CD14-positive monocyte (primary cell): ENCODE measurements around the gene CIB4. TPM values are rescaled to one million over a fixed set of nuclear protein-coding genes. Genes with fewer than 3 reads are reported as not detected.

Experiments
- DNase-seq, 3 donors: peaks; one replicate each; pipeline ENCODE4 v3.0.0-alpha.2; 2011 to 2022
- H2AFZ ChIP-seq: 2 replicates; pipeline ENCODE4 v1.6.0; 2012; ENCODE audit warnings: mild to moderate bottlenecking, low read depth, low read length, inconsistent platforms; ENCODE audit not compliant: insufficient read depth, poor library complexity, severe bottlenecking
- H3K27ac ChIP-seq, 2 donors: 1 replicate in 1 of 2; 2 replicates in 1 of 2; pipeline ENCODE4 v1.5.1; 2012 to 2013; ENCODE audit warnings: low read length in 2 of 2, control low read depth in 1 of 2, inconsistent platforms in 1 of 2, low read depth in 1 of 2, mild to moderate bottlenecking in 1 of 2
- H3K27me3 ChIP-seq, 2 donors: one replicate each; pipeline versions ENCODE4 v1.6.0 to v1.6.1; 2011 to 2013; ENCODE audit warnings: low read length in 2 of 2; ENCODE audit not compliant: control insufficient read depth in 2 of 2, insufficient read depth in 2 of 2
- H3K36me3 ChIP-seq, 2 donors: replicated peaks in 1 of 2; 1 replicate in 1 of 2; 2 replicates in 1 of 2; pipeline versions ENCODE4 v1.5.1 to v1.6.1; 2012 to 2013; ENCODE audit warnings: low read length in 2 of 2, control low read depth in 1 of 2, inconsistent platforms in 1 of 2, mild to moderate bottlenecking in 1 of 2; ENCODE audit not compliant: insufficient read depth in 2 of 2, control insufficient read depth in 1 of 2
- H3K4me1 ChIP-seq, 2 donors: 1 replicate in 1 of 2; 2 replicates in 1 of 2; pipeline versions ENCODE4 v1.5.1 to v1.6.1; 2012 to 2013; ENCODE audit warnings: low read length in 2 of 2, control low read depth in 1 of 2, inconsistent platforms in 1 of 2, mild to moderate bottlenecking in 1 of 2, moderate library complexity in 1 of 2; ENCODE audit not compliant: insufficient read depth in 2 of 2, control insufficient read depth in 1 of 2
- H3K4me2 ChIP-seq: replicated peaks from 2 replicates; pipeline ENCODE3; 2012; ENCODE audit warnings: low read length, moderate library complexity, mild to moderate bottlenecking; ENCODE audit not compliant: poor library complexity, severe bottlenecking; ENCODE audit errors: extremely low read depth
- H3K4me3 ChIP-seq, 3 experiments: fragments of 200-600 bp in 1 of 3; sonication (generic) in 1 of 3; replicated peaks in 1 of 3; 1 replicate in 2 of 3; 2 replicates in 1 of 3; pipeline ENCODE4 v1.5.1; 2011 to 2013; ENCODE audit warnings: low read length in 3 of 3, mild to moderate bottlenecking in 3 of 3, control low read depth in 2 of 3, low read depth in 2 of 3, inconsistent platforms in 1 of 3, moderate library complexity in 1 of 3
- H3K79me2 ChIP-seq: 2 replicates; pipeline ENCODE4 v1.6.0; 2012; ENCODE audit warnings: mild to moderate bottlenecking, control low read depth, inconsistent platforms, low read length, moderate library complexity; ENCODE audit not compliant: insufficient read depth
- H3K9ac ChIP-seq: 2 replicates; pipeline ENCODE4 v1.6.0; 2017; ENCODE audit warnings: low read length, mild to moderate bottlenecking; ENCODE audit not compliant: insufficient read depth, poor library complexity, severe bottlenecking
- H3K9me3 ChIP-seq, 2 donors: replicated peaks in 1 of 2; 1 replicate in 1 of 2; 2 replicates in 1 of 2; pipeline versions ENCODE4 v1.5.1 to v1.6.1; 2012 to 2013; ENCODE audit warnings: low read length in 2 of 2, control low read depth in 1 of 2; ENCODE audit not compliant: control insufficient read depth in 1 of 2, insufficient read depth in 1 of 2
- H4K20me1 ChIP-seq: 2 replicates; pipeline ENCODE4 v1.6.0; 2012; ENCODE audit warnings: mild to moderate bottlenecking, low read length, control low read depth, moderate library complexity; ENCODE audit not compliant: insufficient read depth
- H3K27ac Mint-ChIP-seq, 7 donors: one replicate each; pipeline ENCODE4 v1.8.0; 2020; ENCODE audit warnings: mild to moderate bottlenecking in 7 of 7, mixed read lengths in 7 of 7, moderate library complexity in 6 of 7, inconsistent platforms in 2 of 7
- H3K27me3 Mint-ChIP-seq, 3 donors: one replicate each; pipeline ENCODE4 v1.8.0; 2021 to 2022; ENCODE audit warnings: low read depth in 3 of 3, mild to moderate bottlenecking in 3 of 3, mixed read lengths in 3 of 3, moderate library complexity in 3 of 3, inconsistent platforms in 1 of 3
- H3K36me3 Mint-ChIP-seq, 2 donors: one replicate each; pipeline ENCODE4 v1.8.0; 2020; ENCODE audit warnings: mixed read lengths in 2 of 2, inconsistent platforms in 1 of 2, mild to moderate bottlenecking in 1 of 2
- H3K4me1 Mint-ChIP-seq: one replicate; pipeline ENCODE4 v1.8.0; 2020; ENCODE audit warnings: mild to moderate bottlenecking, mixed read lengths
- H3K4me3 Mint-ChIP-seq, 2 donors: one replicate each; pipeline ENCODE4 v1.8.0; 2020; ENCODE audit warnings: mild to moderate bottlenecking in 2 of 2, mixed read lengths in 2 of 2, moderate library complexity in 1 of 2
- H3K9me3 Mint-ChIP-seq, 7 donors: one replicate each; pipeline ENCODE4 v1.8.0; 2020 to 2022; ENCODE audit warnings: mixed read lengths in 7 of 7, mild to moderate bottlenecking in 6 of 7, moderate library complexity in 6 of 7, inconsistent platforms in 2 of 7
- WGBS: methylation state at CpG from one replicate; pipeline ENCODE4 v1.1.5; 2013; ENCODE audit warnings: missing lambda C conversion rate; ENCODE audit not compliant: insufficient coverage; 5-methylcytosine and 5-hydroxymethylcytosine counted together
- intact Hi-C, 2 donors: fragments of 100-400 bp; cut with micrococcal nuclease; formaldehyde crosslinking; loops; one replicate each; pipeline versions ENCODE4 v1.15.0 to v1.15.1; 2023
- polyA plus RNA-seq, 3 donors: library from polyadenylated mRNA; depleted of rRNA in 1 of 3; unstranded in 2 of 3; stranded (reverse) in 1 of 3; fragments of 300-500 nt in 2 of 3; fragments of >200 nt in 1 of 3; fragmentation: Illumina TruSeq in 2 of 3; gene quantifications; 1 replicate in 2 of 3; 2 replicates in 1 of 3; pipeline ENCODE4 v1.2.3, GENCODE V29; 2012 to 2021
- TF ChIP-seq, protein P1 (sequence below): fragments of 200-600 bp; IDR thresholded peaks from one replicate; pipeline ENCODE4 v1.8.0; 2022; ENCODE audit warnings: antibody characterized with exemption, mild to moderate bottlenecking

Gene CIB4
- polyA plus RNA-seq, 3 donors, result not detected

DNA sequence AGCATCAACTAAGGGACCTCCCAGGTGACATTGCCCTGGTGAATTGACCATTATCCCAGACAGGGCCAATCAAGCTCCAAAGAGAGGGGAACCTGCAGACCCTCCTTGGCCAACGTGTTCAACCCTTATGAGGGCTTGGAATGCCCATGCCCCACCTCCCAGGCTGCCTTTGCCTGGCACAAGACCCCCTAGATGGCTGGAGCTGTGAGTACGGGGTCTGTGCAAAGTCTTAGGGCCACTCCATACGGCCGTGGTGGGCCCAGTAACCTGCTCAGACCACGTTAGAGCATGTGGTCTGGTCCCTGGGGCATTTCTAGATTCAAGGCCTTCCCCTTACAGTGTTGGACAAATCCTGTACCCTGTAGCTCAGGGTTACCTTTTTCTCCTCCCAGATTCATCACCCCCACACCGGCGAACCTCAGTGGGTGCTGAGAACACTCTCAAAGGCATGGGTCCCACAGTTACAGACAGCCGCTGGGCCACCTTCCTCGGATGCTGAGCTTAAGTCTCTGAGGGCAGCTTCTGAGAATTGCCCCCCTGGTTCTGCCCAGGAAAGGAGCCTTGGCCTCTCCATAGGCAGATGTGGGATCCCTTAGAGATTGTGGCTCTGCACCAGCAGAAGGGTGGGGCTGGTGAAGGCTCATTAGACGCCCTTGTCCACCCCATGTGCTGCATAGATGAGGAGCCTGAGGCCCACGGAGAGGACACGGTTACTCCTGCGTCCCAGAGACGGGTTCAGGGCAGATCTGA is 33.0 kb upstream of the CIB4 start:
- Histone ChIP-seq H3K36me3 (no peaks in the 10 kb centered on the region), H4K20me1 (no peaks in the 10 kb centered on the region), H3K4me1 (no peaks in the 10 kb centered on the region), H3K27me3 (peaks cover 0 to 3% of the 10 kb centered on the region in 2 donors), H3K9me3 (no peaks in the 10 kb centered on the region), H3K4me2 (no peak overlapping the region), H3K79me2 (no peaks in the 10 kb centered on the region), H3K27ac (no peak overlapping the region), H2AFZ (no peak overlapping the region), H3K9ac (no peak overlapping the region), H3K4me3 (no peak overlapping the region)
- TF ChIP-seq, protein P1, sequence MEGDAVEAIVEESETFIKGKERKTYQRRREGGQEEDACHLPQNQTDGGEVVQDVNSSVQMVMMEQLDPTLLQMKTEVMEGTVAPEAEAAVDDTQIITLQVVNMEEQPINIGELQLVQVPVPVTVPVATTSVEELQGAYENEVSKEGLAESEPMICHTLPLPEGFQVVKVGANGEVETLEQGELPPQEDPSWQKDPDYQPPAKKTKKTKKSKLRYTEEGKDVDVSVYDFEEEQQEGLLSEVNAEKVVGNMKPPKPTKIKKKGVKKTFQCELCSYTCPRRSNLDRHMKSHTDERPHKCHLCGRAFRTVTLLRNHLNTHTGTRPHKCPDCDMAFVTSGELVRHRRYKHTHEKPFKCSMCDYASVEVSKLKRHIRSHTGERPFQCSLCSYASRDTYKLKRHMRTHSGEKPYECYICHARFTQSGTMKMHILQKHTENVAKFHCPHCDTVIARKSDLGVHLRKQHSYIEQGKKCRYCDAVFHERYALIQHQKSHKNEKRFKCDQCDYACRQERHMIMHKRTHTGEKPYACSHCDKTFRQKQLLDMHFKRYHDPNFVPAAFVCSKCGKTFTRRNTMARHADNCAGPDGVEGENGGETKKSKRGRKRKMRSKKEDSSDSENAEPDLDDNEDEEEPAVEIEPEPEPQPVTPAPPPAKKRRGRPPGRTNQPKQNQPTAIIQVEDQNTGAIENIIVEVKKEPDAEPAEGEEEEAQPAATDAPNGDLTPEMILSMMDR, result no peak
- Mint-ChIP-seq H3K9me3 (peaks cover 0 to 6% (median 0%) of the 10 kb centered on the region in 7 donors), H3K27me3 (peaks cover 14 to 19% (median 17%) of the 10 kb centered on the region in 3 donors), H3K27ac (no peak overlapping the region), H3K4me1 (no peaks in the 10 kb centered on the region), H3K36me3 (no peaks in the 10 kb centered on the region), H3K4me3 (no peak overlapping the region)
- DNase-seq, result no peak
- intact Hi-C loops, result no loop called here
- 95% methylated on average over 9 of the region's 14 CpGs for WGBS

DNA sequence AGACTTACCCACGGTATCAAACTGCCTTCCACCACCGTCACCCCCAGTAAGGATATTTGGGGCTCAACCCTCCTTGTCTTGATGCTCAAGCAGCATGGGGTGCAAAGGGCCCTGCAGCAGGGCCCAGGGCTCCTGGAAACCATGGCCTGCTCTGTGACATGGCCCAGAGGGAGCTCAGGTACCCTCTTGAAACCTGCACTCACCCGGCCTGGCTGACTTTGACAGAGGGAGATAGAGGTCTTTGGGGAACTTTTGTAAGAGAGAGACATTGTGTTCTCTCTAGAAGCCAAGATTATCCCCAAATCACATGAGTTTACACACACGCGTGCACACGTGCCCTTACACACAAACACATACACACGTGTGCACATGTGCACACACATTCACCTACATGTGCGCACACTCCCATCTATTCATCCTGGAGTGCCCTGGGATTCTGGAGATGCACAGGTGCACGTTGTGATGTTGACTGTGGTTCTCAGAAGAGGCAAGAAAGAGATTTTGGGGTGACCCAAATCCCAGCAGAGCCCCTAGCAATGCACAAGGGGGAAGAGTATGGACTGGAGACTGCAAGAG is 31.7 kb upstream of the CIB4 start:
- H3K27ac ChIP-seq, result no peak overlapping the region
- H3K9me3 ChIP-seq, result no peaks in the 10 kb centered on the region
- H3K36me3 Mint-ChIP-seq, result no peaks in the 10 kb centered on the region
- no peaks in the 10 kb centered on the region for H3K4me1 Mint-ChIP-seq
- H3K4me3 ChIP-seq, result no peak overlapping the region
- H3K4me1 ChIP-seq, result no peaks in the 10 kb centered on the region
- peaks cover 0 to 3% of the 10 kb centered on the region in 2 donors for H3K27me3 ChIP-seq
- peaks cover 14 to 21% (median 19%) of the 10 kb centered on the region in 3 donors for H3K27me3 Mint-ChIP-seq
- no peaks in the 10 kb centered on the region for H4K20me1 ChIP-seq
- intact Hi-C loops, result no loop called here
- peaks cover 0 to 6% (median 0%) of the 10 kb centered on the region in 7 donors for H3K9me3 Mint-ChIP-seq
- H3K36me3 ChIP-seq, result no peaks in the 10 kb centered on the region
- no peaks in the 10 kb centered on the region for H3K79me2 ChIP-seq
- no peak overlapping the region for H2AFZ ChIP-seq
- H3K27ac Mint-ChIP-seq, result peak overlapping the region in 1 of 7 donors; percentile 11
- no peak for DNase-seq
- no peak overlapping the region for H3K9ac ChIP-seq
- no peak overlapping the region for H3K4me2 ChIP-seq
- TF ChIP-seq, protein P1, result no peak
- H3K4me3 Mint-ChIP-seq, result no peak overlapping the region
- WGBS, result 67% methylated on average over 4 of the region's 9 CpGs
